Skeletal muscle cell (primary cell): Measurements from ENCODE around the gene EFHD1.
"Not testable (repeated sequence)": the region's sequence is repeated elsewhere in the genome, so short reads cannot be mapped to it uniquely, and the experiment has no call there.

ENCODE experiments used
- DNase-seq: peaks from one replicate; pipeline ENCODE4 v3.0.0-alpha.2; 2010; ENCODE audit warnings: low read depth
- H3K4me3 ChIP-seq: 2 replicates; pipeline ENCODE4 v1.5.1; 2011; ENCODE audit warnings: low read depth, mild to moderate bottlenecking, control low read depth, low read length, moderate library complexity

EFHD1 gene

GRCh38 chr2:232613538-232614134 lies 19.8 kb upstream of the EFHD1 start:
- no peak for DNase-seq
- no peak overlapping the region for H3K4me3 ChIP-seq

GRCh38 chr2:232615339-232615738 lies 18.1 kb upstream of the EFHD1 start:
- no peak overlapping the region for H3K4me3 ChIP-seq
- no peak for DNase-seq

- no peak for DNase-seq
- H3K4me3 ChIP-seq: no peak overlapping the region
These were observed 12.2 kb upstream of the EFHD1 start for GRCh38 chr2:232621186-232621585.

GRCh38 chr2:232622563-232622962 lies 10.8 kb upstream of the EFHD1 start:
- no peak overlapping the region for H3K4me3 ChIP-seq
- no peak for DNase-seq

GRCh38 chr2:232623768-232624765 lies 9.3 kb upstream of the EFHD1 start:
- DNase-seq: no peak

GRCh38 chr2:232626584-232626983 lies 6.8 kb upstream of the EFHD1 start:
- DNase-seq: no peak
- H3K4me3 ChIP-seq: no peak overlapping the region

More at GRCh38 chr2:232623768-232624765, 9.3 kb upstream of the EFHD1 start:
- no peak overlapping the region for H3K4me3 ChIP-seq

- no peak overlapping the region for H3K4me3 ChIP-seq
- DNase-seq: no peak
These were observed 4.8 kb upstream of the EFHD1 start for GRCh38 chr2:232628466-232629128.

GRCh38 chr2:232629129-232629475 lies 4.3 kb upstream of the EFHD1 start:
- H3K4me3 ChIP-seq: no peak overlapping the region

DNA sequence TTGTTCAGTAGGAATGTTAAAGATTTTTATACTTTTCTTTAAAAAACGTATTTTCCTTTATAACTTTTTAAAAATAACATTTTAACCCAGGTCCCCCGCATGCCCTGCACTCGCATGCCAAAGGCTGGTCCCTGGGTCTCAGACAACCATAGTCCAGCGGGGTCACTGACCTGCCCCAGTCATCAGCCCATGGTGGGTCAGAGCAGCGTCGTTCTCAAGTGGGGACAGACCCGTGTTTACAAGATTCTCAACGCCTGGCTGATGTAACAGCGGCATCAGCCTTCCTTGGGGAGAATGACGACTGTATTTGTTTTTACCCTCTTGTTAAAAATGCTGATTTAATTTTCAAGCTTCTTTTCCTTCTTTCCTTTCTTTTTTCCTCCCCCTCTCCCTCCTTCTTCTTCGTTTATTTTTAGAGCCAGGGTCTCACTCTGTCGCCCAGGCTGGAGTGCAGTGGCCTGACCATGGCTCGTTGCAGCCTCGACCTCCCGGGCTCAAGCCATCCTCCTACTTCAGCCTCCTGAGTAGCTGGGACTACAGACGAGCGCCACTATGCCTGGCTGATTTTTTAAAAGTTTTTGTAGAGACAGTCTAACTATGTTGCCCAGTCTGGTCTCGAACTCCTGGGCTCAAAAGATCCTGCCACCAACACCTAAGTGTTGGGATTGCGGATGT lies 1.0 kb upstream of the EFHD1 start:
- DNase-seq: no peak
- H3K4me3 ChIP-seq: peak overlapping the region; percentile 59

More at GRCh38 chr2:232629129-232629475, 4.3 kb upstream of the EFHD1 start:
- DNase-seq: no peak

DNA sequence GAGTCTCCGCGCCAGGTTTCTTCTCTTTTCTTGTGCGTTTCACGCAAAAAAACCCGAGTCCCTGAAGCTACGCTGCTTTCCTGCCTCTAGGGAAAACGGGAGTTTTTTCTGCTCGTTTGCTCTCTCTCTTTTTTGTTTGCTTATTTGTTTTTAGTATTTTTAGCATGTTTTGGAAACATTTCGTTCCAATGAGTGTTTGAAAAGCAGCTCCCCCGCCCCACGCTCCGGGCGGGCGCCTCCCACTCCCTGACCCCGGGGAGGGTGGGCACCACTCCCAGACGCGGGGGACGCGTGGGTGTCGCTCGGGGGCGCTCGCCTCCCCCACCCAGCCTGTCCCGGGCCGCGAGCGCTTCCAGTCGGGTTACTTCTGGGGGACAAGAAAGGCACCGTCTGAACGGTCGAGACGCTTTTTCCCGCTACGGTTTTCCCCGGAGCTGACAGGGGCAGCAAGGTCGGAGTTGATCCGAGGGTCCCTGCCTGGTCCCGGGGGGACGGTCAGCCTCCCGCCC lies 446 bp upstream of the EFHD1 start:
- H3K4me3 ChIP-seq: peak overlapping the region; percentile 59
- no peak for DNase-seq

- DNase-seq: no peak
- H3K4me3 ChIP-seq: peak overlapping the region; percentile 59
These were observed 1.1 kb downstream of the EFHD1 start for GRCh38 chr2:232634206-232635150.

DNA sequence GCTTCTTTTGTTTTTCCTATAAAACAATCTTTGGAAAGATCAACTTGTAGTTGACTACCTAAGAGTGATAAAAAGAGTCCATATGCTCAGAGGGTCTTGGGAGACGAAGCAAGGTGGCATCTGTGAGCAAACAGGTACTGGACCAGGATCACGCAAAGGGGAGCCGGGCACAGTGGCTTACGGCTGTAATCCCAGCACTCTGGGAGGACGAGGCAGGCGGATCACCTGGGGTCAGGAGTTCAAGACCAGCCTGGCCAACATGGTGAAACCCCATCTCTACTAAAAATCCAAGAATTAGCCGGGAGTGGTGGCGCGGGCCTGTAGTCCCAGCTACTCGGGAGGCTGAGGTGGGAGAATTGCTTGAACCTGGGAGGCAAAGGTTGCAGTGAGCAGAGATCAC lies 2.0 kb downstream of the EFHD1 start:
- DNase-seq, H3K4me3 ChIP-seq: not testable (repeated sequence)

DNA sequence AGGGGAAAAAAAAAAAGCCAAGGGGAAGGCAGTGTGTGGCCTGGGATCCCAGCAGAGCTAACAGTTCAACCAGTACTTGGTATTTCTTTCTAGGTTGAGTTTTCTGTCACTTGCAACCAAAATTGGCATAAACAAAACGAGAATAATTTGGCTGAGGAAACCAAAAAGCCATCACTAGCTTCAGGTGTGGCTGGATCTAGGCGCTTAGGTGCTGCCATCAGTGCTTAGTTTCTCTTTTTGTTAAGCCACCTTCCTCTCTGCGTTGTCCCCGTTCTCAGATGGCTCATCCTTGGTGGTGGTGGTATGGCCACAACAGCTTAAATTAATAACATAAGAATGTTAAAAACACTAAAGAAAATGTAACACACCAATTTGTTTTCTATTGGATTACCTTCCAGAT lies 2.4 kb downstream of the EFHD1 start:
- no peak for DNase-seq
- no peak overlapping the region for H3K4me3 ChIP-seq

GRCh38 chr2:232636788-232637420 lies 3.5 kb downstream of the EFHD1 start:
- no peak overlapping the region for H3K4me3 ChIP-seq
- no peak for DNase-seq

DNA sequence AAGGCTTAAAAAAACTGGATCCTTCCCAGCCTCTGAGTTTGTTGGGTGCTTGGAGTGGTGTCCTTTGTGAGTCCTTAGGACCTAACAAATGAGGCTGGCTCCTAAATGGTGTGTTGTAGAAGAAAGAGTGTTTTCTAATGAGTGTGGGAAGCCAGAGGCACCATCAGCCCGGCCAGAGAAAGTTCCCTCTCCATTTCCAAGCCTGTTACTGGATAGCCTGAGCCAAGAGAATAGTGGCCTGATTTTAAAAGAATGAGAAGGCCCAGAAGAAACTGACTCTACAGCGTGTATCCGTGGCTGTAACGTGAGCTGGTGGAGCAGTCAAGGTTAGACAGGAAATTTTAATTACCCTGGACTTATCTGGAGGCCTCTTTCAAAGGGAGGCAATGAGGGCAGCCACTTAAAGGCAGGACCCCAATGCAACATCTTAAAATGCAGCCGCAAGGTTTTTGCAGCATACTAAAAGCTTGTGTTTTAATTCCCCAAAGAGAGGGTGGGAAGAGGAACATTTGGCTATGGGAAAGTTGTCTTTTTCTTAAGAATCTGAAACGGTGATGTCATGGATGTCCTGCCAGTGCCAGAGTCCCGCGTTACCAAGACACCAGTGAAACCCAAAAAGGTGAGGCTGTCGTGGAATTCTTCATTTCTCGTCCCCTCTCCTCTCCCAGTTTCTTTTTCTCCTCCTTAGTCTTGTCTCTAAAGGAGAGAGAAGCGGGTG lies 4.6 kb downstream of the EFHD1 start:
- H3K4me3 ChIP-seq: no peak overlapping the region
- no peak for DNase-seq

GRCh38 chr2:232641153-232641848 lies 7.9 kb downstream of the EFHD1 start:
- H3K4me3 ChIP-seq: no peak overlapping the region
- DNase-seq: no peak

DNA sequence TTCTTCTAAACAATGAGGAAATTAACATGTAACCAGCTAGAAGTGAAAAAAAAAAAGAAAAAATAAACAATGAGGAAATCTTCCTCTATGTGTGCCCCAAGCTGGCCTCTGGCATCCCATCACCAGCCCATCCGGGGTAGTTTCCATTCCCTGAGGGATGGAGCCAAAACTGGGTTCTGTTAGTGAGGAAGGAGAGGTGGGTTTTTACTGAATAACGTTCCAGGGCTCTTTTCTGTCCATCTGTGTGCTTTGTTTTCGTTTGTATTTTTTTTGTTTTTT lies 9.7 kb downstream of the EFHD1 start:
- no peak for DNase-seq

More for the DNA sequence above, 9.7 kb downstream of the EFHD1 start:
- H3K4me3 ChIP-seq: no peak overlapping the region
